Measurements from ENCODE around the gene SKI.

Gene SKI

GRCh38 chr1:2226525-2227345 lies 1.4 kb upstream of the SKI start:
- Histone ChIP-seq H3K9ac (ENCODE audit: low read depth, low read length) (peak overlapping the region; percentile 95), H3K9me3 (ENCODE audit: control insufficient read depth, insufficient read depth, low read length) (no peaks in the 10 kb centered on the region), H3K36me3 (ENCODE audit: insufficient read depth, low read length) (no peaks in the 10 kb centered on the region), H3K4me1 (ENCODE audit: insufficient read depth, low read length) (no peaks in the 10 kb centered on the region; the same call in 1 of the 2 replicates)

GRCh38 chr1:2227346-2228156 lies 568 bp upstream of the SKI start:
- Histone ChIP-seq H3K9ac (ENCODE audit: low read depth, low read length) (peak overlapping the region; percentile 95), H3K4me1 (ENCODE audit: insufficient read depth, low read length) (peaks cover 2% of the 10 kb centered on the region; the same call in 1 of the 2 replicates)

GRCh38 chr1:2228694-2229036 lies 546 bp downstream of the SKI start:
- Histone ChIP-seq H3K9me3 (ENCODE audit: control insufficient read depth, insufficient read depth, low read length) (no peaks in the 10 kb centered on the region), H3K9ac (ENCODE audit: low read depth, low read length) (peak overlapping the region; percentile 70), H3K36me3 (ENCODE audit: insufficient read depth, low read length) (no peaks in the 10 kb centered on the region), H3K4me1 (ENCODE audit: insufficient read depth, low read length) (peaks cover 9% of the 10 kb centered on the region; the same call in 1 of the 2 replicates)

More at GRCh38 chr1:2227346-2228156, 568 bp upstream of the SKI start:
- no peaks in the 10 kb centered on the region for H3K36me3 ChIP-seq (ENCODE audit: insufficient read depth, low read length)
- no peaks in the 10 kb centered on the region for H3K9me3 ChIP-seq (ENCODE audit: control insufficient read depth, insufficient read depth, low read length)

- Histone ChIP-seq H3K36me3 (ENCODE audit: insufficient read depth, low read length) (no peaks in the 10 kb centered on the region), H3K9ac (ENCODE audit: low read depth, low read length) (peak overlapping the region; percentile 70), H3K9me3 (ENCODE audit: control insufficient read depth, insufficient read depth, low read length) (no peaks in the 10 kb centered on the region), H3K4me1 (ENCODE audit: insufficient read depth, low read length) (peaks cover 10% of the 10 kb centered on the region; the same call in 1 of the 2 replicates)
Measured at GRCh38 chr1:2229037-2229864, 1.1 kb downstream of the SKI start.

GRCh38 chr1:2229911-2230731 lies 2.0 kb downstream of the SKI start:
- Histone ChIP-seq H3K4me1 (ENCODE audit: insufficient read depth, low read length) (peaks cover 10% of the 10 kb centered on the region; the same call in 1 of the 2 replicates), H3K9ac (ENCODE audit: low read depth, low read length) (peak overlapping the region; percentile 70), H3K36me3 (ENCODE audit: insufficient read depth, low read length) (no peaks in the 10 kb centered on the region), H3K9me3 (ENCODE audit: control insufficient read depth, insufficient read depth, low read length) (no peaks in the 10 kb centered on the region)

GRCh38 chr1:2230781-2231531 lies 2.8 kb downstream of the SKI start:
- Histone ChIP-seq H3K36me3 (ENCODE audit: insufficient read depth, low read length) (no peaks in the 10 kb centered on the region), H3K4me1 (ENCODE audit: insufficient read depth, low read length) (peaks cover 10% of the 10 kb centered on the region; the same call in 1 of the 2 replicates), H3K9ac (ENCODE audit: low read depth, low read length) (peak overlapping the region; percentile 70), H3K9me3 (ENCODE audit: control insufficient read depth, insufficient read depth, low read length) (no peaks in the 10 kb centered on the region)

- peak overlapping the region; percentile 70; the same call in 1 of the 2 replicates for H3K9ac ChIP-seq (ENCODE audit: low read depth, low read length)
- H3K4me1 ChIP-seq (ENCODE audit: insufficient read depth, low read length): peaks cover 10% of the 10 kb centered on the region; the same call in 1 of the 2 replicates
Measured at GRCh38 chr1:2231532-2232254, 3.6 kb downstream of the SKI start.

GRCh38 chr1:2232255-2232915 lies 4.3 kb downstream of the SKI start:
- Histone ChIP-seq H3K4me1 (ENCODE audit: insufficient read depth, low read length) (peaks cover 10% of the 10 kb centered on the region; the same call in 1 of the 2 replicates), H3K9ac (ENCODE audit: low read depth, low read length) (no peak overlapping the region), H3K9me3 (ENCODE audit: control insufficient read depth, insufficient read depth, low read length) (no peaks in the 10 kb centered on the region), H3K36me3 (ENCODE audit: insufficient read depth, low read length) (no peaks in the 10 kb centered on the region)

More at GRCh38 chr1:2231532-2232254, 3.6 kb downstream of the SKI start:
- Histone ChIP-seq H3K9me3 (ENCODE audit: control insufficient read depth, insufficient read depth, low read length) (no peaks in the 10 kb centered on the region), H3K36me3 (ENCODE audit: insufficient read depth, low read length) (no peaks in the 10 kb centered on the region)

GRCh38 chr1:2232916-2233438 lies 4.9 kb downstream of the SKI start:
- peaks cover 10% of the 10 kb centered on the region; the same call in 1 of the 2 replicates for H3K4me1 ChIP-seq (ENCODE audit: insufficient read depth, low read length)
- H3K9ac ChIP-seq (ENCODE audit: low read depth, low read length): no peak overlapping the region
- H3K9me3 ChIP-seq (ENCODE audit: control insufficient read depth, insufficient read depth, low read length): no peaks in the 10 kb centered on the region
- H3K36me3 ChIP-seq (ENCODE audit: insufficient read depth, low read length): no peaks in the 10 kb centered on the region

- no peaks in the 10 kb centered on the region for H3K36me3 ChIP-seq (ENCODE audit: insufficient read depth, low read length)
- H3K9ac ChIP-seq (ENCODE audit: low read depth, low read length): no peak overlapping the region
- no peaks in the 10 kb centered on the region for H3K9me3 ChIP-seq (ENCODE audit: control insufficient read depth, insufficient read depth, low read length)
- peaks cover 10% of the 10 kb centered on the region; the same call in 1 of the 2 replicates for H3K4me1 ChIP-seq (ENCODE audit: insufficient read depth, low read length)
Measured at GRCh38 chr1:2233468-2233867, 5.3 kb downstream of the SKI start.

GRCh38 chr1:2233997-2234761 lies 6.1 kb downstream of the SKI start:
- Histone ChIP-seq H3K36me3 (ENCODE audit: insufficient read depth, low read length) (no peaks in the 10 kb centered on the region), H3K9ac (ENCODE audit: low read depth, low read length) (no peak overlapping the region), H3K9me3 (ENCODE audit: control insufficient read depth, insufficient read depth, low read length) (no peaks in the 10 kb centered on the region), H3K4me1 (ENCODE audit: insufficient read depth, low read length) (peaks cover 10% of the 10 kb centered on the region; the same call in 1 of the 2 replicates)

Measured in ES-I3 (cell line).